Mucosa of rectum (tissue), 2 donors: Measurements from ENCODE around the gene OR1F1.
"Not testable (repeated sequence)": the region's sequence is repeated elsewhere in the genome, so short reads cannot be mapped to it uniquely, and the experiment has no call there.

Experiments used
- H3K27ac ChIP-seq, 2 donors: one replicate each; pipeline ENCODE4 v1.7.0; 2013; ENCODE audit warnings: inconsistent platforms in 2 of 2, low read depth in 2 of 2, low read length in 2 of 2
- H3K27me3 ChIP-seq, 2 donors: one replicate each; pipeline ENCODE4 v1.7.0; 2013; ENCODE audit warnings: low read length in 2 of 2; ENCODE audit not compliant: control insufficient read depth in 2 of 2, insufficient read depth in 2 of 2
- H3K36me3 ChIP-seq, 2 donors: one replicate each; pipeline ENCODE4 v1.7.0; 2013; ENCODE audit warnings: low read length in 2 of 2; ENCODE audit not compliant: control insufficient read depth in 2 of 2, insufficient read depth in 2 of 2
- H3K4me1 ChIP-seq, 2 donors: one replicate each; pipeline ENCODE4 v1.7.0; 2013; ENCODE audit warnings: low read length in 2 of 2, mild to moderate bottlenecking in 1 of 2; ENCODE audit not compliant: control insufficient read depth in 2 of 2, insufficient read depth in 2 of 2
- H3K4me3 ChIP-seq, 2 donors: one replicate each; pipeline ENCODE4 v1.7.0; 2013; ENCODE audit warnings: low read length in 2 of 2
- H3K9ac ChIP-seq, 2 donors: one replicate each; pipeline ENCODE4 v1.7.0; 2013; ENCODE audit warnings: low read length in 2 of 2, low read depth in 1 of 2, mild to moderate bottlenecking in 1 of 2
- H3K9me3 ChIP-seq, 2 donors: one replicate each; pipeline ENCODE4 v1.7.0; 2013; ENCODE audit warnings: low read length in 2 of 2; ENCODE audit not compliant: control insufficient read depth in 2 of 2
- donor health status: healthy.
- donor health status: Normal muscosa, but diverticular disease.

OR1F1 gene

DNA sequence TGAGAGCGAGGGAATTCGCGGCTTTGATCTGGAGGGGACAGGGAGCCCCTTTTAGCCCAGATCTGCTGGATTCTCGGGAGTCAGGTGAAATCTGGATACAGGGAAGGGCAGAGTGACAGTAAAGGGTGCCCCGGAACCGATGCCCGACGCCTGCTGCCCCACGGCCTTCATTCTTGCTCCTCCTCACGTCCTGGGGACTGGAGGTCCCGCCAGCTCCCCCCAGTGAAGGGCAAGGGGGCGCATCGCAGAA, 596 bp downstream of the OR1F1 start:
- H3K27me3 ChIP-seq, result peaks cover 49 to 64% of the 10 kb centered on the region in 2 donors
- H3K27ac ChIP-seq, result no peak overlapping the region
- H3K4me3 ChIP-seq, result peak overlapping the region in 1 of 2 donors; percentile 28
- no peak overlapping the region for H3K9ac ChIP-seq
- peaks cover 0 to 8% of the 10 kb centered on the region in 2 donors for H3K4me1 ChIP-seq
- H3K9me3 ChIP-seq, result no peaks in the 10 kb centered on the region
- no peaks in the 10 kb centered on the region for H3K36me3 ChIP-seq

DNA sequence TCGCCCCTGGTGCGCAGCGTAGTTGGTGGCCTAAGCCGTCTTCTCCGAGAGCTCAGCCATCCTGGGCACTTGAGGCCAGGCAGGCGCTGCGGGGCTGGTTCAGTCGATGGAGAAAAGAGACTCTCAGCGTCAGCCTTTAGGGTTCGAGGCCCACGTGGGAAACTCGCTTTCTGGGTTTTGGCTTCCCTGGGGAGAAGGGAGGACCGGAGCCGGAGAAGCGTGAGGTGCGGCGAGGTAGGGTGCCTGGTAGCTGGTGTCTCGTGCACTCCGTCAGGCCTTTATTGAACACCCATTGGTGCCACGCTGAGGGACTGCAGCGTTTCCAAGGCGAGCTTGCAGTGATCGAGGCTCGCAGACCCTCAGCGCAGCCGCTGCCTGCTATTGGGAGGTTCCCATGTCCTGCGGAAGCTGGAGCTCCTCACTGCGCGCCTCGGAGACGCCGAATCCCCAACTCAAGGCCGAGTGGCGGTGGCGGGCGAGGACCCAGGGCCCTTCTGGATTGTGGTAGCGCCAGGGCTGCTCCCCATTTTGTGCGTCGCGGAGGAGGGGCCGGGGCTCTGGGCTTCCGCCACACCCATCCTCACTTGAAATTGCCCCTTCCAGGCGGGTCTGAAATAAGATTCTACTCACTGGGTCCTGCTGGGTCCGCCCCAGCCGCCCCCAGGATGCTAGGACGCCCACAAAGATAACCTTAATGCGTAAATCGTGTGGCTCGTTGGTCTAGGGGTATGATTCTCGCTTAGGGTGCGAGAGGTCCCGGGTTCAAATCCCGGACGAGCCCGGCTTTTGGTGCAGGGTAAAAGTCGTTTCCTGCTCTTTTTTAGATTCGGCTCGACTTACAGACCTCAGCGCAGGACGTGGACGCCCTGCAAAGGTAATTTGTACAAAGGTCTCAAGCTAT, 1.2 kb downstream of the OR1F1 start:
- Histone ChIP-seq H3K27me3 (peaks cover 47 to 62% of the 10 kb centered on the region in 2 donors), H3K4me3 (peak overlapping the region; percentile 10 to 28), H3K9me3 (no peaks in the 10 kb centered on the region), H3K9ac (no peak overlapping the region), H3K36me3 (no peaks in the 10 kb centered on the region), H3K4me1 (peaks cover 0 to 8% of the 10 kb centered on the region in 2 donors), H3K27ac (no peak overlapping the region)

DNA sequence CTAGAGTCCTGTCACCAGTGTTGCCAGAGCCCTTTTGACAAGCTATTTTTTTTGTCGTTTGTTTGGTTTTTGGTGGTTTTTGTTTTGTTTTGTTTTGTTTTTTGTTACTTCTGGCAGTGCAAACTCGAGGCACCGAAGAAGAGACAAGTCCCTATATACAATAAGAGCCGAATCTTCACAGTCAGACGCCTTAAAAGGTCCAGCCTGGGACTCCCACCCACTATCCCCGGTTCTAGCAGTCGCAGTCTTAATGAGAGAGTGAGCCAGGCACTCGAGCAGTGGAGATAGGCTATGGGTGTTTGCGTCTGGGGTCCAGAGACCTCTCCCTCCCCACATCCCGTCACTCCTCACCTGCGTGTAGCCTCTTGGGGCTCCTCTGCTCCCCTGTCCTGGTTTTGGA, 1.9 kb downstream of the OR1F1 start:
- H3K4me1 ChIP-seq, result peaks cover 0 to 8% of the 10 kb centered on the region in 2 donors
- H3K27ac ChIP-seq, result no peak overlapping the region
- H3K9me3 ChIP-seq, result no peaks in the 10 kb centered on the region
- no peaks in the 10 kb centered on the region for H3K36me3 ChIP-seq
- peaks cover 54 to 62% of the 10 kb centered on the region in 2 donors for H3K27me3 ChIP-seq
- no peak overlapping the region for H3K9ac ChIP-seq
- H3K4me3 ChIP-seq, result no peak overlapping the region

DNA sequence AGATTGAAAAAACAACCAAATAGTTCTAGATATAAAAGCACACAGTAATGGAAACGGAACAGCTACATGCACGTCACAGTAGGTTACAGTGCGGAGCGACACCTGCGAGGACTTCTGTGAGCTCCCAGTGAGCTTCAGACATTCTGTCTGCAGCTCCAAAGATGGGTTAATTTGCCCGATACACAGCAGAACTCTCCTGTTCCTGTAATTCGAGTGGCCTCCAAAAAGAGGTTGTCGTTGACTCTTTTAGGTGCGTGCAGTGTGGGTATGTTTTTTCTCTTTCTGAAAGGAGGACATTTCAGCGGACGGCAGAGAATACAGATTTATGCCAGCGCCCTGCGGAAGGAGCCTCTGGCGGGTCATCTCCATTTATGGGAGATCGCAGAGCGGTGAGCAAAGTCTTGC, 2.9 kb downstream of the OR1F1 start:
- peaks cover 0 to 8% of the 10 kb centered on the region in 2 donors for H3K4me1 ChIP-seq
- H3K27ac ChIP-seq, result no peak overlapping the region
- no peaks in the 10 kb centered on the region for H3K9me3 ChIP-seq
- peaks cover 55 to 60% of the 10 kb centered on the region in 2 donors for H3K27me3 ChIP-seq
- H3K36me3 ChIP-seq, result no peaks in the 10 kb centered on the region
- no peak overlapping the region for H3K4me3 ChIP-seq
- no peak overlapping the region for H3K9ac ChIP-seq

DNA sequence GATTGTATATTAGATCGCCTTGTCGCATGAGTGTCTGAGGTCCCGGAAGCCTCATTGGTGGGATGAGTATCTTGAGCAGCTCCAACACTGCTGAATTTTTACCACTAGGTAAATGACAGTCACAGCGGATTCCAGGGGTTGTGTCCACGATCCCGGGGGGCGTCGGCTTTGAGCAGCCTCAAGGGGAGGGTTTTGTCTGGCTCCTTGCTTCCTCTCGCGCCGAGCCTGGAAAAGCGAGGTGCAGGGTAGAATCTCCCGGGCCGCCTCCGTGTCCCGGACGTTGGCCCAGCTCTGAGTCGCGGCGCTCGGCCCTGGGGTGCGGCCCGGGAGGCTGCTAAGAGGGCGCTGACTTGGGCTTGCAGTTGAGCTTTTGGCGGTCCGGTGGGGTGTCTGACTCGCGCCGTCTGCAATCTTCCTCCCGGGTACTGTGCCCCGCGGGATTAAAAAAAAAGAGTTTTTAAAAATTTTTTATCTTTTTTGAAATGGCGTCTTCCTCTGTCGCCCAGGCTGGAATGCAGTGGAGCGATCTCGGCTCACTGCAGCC, 4.5 kb downstream of the OR1F1 start:
- Histone ChIP-seq H3K27me3 (peaks cover 48 to 49% of the 10 kb centered on the region in 2 donors), H3K4me1 (peaks cover 0 to 8% of the 10 kb centered on the region in 2 donors), H3K4me3 (no peak overlapping the region), H3K9ac (no peak overlapping the region), H3K36me3 (no peaks in the 10 kb centered on the region), H3K27ac (no peak overlapping the region), H3K9me3 (no peaks in the 10 kb centered on the region)

DNA sequence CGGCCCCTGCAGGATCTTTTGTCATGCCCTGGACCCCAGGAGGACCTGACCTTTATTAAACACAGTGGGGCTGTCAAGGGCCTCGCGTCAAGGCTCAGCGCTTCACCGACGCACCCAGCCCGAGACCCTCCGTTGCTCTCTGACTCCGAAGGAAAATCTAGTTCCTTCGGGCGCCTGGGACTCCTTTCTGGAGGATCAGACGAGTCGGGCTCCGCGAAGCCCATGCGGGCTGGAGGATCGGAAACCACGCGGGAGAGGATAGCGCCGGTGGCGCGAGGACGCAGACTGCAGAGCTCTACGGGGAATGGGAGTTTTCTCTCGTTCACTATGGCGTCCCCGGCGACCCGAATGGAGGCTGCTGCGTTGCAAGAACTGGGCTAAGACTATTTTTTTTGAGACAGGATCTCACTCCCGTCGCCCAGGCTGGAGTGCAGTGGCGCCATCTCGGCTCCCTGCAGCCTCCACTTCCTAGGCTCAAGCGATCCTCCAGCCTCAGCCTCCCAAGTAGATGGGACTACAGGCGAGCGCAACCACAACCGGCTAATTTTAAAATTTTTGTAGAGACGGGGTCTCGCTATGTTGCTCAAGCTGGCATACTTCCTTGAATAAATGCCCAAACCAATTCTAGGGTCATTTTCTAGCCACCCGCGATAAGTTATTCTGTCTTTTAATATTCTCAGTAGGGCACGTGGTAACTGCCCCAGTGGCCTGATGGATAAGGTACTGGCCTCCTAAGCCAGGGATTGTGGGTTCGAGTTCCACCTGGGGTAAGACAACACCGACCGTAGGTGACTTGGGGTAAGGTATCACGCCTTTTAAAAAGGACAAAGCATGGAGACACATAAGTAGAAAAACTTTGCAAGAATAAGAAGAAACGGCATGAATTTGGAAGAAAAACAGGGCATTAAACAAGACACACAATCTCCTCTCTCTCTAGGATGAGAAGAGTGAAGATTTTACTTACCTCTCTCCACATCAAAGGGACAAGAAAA, 5.5 kb downstream of the OR1F1 start:
- Histone ChIP-seq H3K27me3 (peaks cover 46 to 49% of the 10 kb centered on the region in 2 donors), H3K9me3 (no peaks in the 10 kb centered on the region), H3K36me3 (no peaks in the 10 kb centered on the region), H3K4me1 (peaks cover 0 to 8% of the 10 kb centered on the region in 2 donors), H3K9ac (no peak overlapping the region), H3K4me3 (no peak overlapping the region), H3K27ac (no peak overlapping the region)

DNA sequence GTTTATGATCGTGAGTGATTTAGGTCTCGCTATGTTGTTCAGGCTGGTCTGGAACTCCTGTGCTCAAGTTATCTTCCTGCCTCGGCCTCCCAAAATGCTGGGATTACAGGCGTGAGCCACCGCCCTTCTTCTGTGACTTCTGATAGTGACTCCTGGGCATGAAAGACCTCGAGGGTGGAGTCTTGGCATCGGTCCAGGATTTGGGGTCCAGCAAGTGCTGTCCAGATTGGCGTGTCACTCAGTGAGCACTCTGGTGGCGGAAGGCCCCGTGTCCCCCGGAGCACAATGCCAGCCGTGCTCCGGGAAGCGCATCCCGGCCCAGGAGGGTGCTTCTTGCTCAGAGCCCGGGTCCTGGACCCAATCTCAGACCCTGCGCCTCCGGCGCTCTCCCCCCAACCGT, 6.8 kb downstream of the OR1F1 start:
- peaks cover 34 to 36% of the 10 kb centered on the region in 2 donors for H3K27me3 ChIP-seq
- no peaks in the 10 kb centered on the region for H3K4me1 ChIP-seq
- no peak overlapping the region for H3K9ac ChIP-seq

DNA sequence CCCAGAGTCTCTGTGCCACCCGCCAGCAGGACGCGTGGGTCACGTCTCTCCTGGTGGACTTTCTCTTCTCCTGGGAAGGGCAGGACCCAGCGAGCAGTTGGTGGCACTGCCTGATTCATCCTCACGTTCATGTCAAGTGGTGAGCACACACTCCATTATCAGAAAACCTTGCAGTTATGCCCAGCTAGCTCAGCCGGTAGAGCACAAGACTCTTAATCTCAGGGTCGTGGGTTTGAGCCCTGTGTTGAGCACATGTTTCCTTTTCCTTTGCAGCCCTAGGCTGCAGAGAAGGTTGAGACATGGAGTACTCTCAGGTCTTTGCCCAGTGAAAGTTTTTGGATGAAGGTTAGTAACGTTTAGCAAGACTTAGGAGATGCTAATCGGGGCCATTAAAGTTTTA, 8.0 kb downstream of the OR1F1 start:
- no peak overlapping the region for H3K27ac ChIP-seq
- peaks cover 24 to 28% of the 10 kb centered on the region in 2 donors for H3K27me3 ChIP-seq
- H3K9me3 ChIP-seq, result no peaks in the 10 kb centered on the region
- no peaks in the 10 kb centered on the region for H3K36me3 ChIP-seq
- H3K9ac ChIP-seq, result no peak overlapping the region
- H3K4me3 ChIP-seq, result no peak overlapping the region
- no peaks in the 10 kb centered on the region for H3K4me1 ChIP-seq

More for the DNA sequence above, 6.8 kb downstream of the OR1F1 start:
- no peaks in the 10 kb centered on the region for H3K9me3 ChIP-seq
- no peak overlapping the region for H3K4me3 ChIP-seq
- H3K27ac ChIP-seq, result no peak overlapping the region
- H3K36me3 ChIP-seq, result no peaks in the 10 kb centered on the region

DNA sequence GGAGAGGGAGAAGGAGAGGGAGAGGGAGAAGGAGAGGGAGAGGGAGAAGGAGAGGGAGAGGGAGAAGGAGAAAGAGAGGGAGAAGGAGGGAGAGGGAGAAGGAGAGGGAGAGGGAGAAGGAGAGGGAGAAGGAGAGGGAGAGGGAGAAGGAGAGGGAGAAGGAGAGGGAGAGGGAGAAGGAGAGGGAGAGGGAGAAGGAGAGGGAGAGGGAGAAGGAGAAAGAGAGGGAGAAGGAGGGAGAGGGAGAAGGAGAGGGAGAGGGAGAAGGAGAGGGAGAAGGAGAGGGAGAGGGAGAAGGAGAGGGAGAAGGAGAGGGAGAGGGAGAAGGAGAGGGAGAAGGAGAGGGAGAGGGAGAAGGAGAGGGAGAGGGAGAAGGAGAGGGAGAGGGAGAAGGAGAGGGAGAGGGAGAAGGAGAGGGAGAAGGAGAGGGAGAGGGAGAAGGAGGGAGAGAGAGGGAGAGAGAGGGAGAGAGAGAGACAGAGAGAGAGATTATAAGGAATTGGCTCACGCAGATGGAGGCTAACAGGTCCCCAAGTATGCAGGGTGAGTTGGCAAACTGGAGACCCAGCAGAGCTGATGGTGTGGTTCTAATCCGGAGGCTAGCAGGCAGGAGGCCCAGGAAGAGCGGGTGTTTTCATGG, 9.8 kb downstream of the OR1F1 start:
- not testable (repeated sequence) for H3K9ac ChIP-seq

More for the DNA sequence above, 9.8 kb downstream of the OR1F1 start:
- not testable (repeated sequence) for H3K9me3 ChIP-seq, H3K4me1 ChIP-seq, H3K27ac ChIP-seq, H3K36me3 ChIP-seq, H3K4me3 ChIP-seq
- H3K27me3 ChIP-seq, result peaks cover 14 to 21% of the 10 kb centered on the region in 2 donors
